NCI-H1417 (cell line): ENCODE results near the gene STARD3.

Experiments
- DNase-seq, 3 experiments: peaks; one replicate each; lab custom pipeline; 2025; lab: John Stamatoyannopoulos, UW

The STARD3 gene

GRCh38 chr17:39604911-39605491 lies 31.9 kb upstream of the STARD3 start:
- DNase-seq: no peak

- DNase-seq: peak in 2 of 3 experiments; percentile 64 to 76
These were observed 31.2 kb upstream of the STARD3 start for GRCh38 chr17:39605492-39606433.

- peak in 2 of 3 experiments; percentile 43 to 58 for DNase-seq
These were observed 30.4 kb upstream of the STARD3 start for GRCh38 chr17:39606434-39607056.

GRCh38 chr17:39607057-39607850 lies 29.7 kb upstream of the STARD3 start:
- DNase-seq: peak in 1 of 3 experiments; percentile 26

- DNase-seq: no peak
These were observed 29.2 kb upstream of the STARD3 start, which contains the start of gene NEUROD2 for GRCh38 chr17:39607851-39608130. Gene NEUROD2, minus strand, starts transcription at chr17:39607920. Its CDS starts 1,321 bp downstream, at chr17:39606599.

GRCh38 chr17:39608142-39608981 lies 28.6 kb upstream of the STARD3 start:
- no peak for DNase-seq

- DNase-seq: no peak
These were observed 27.4 kb upstream of the STARD3 start for GRCh38 chr17:39609416-39610025.

GRCh38 chr17:39611401-39612112 lies 25.4 kb upstream of the STARD3 start:
- no peak for DNase-seq

- peak in 2 of 3 experiments; percentile 74 to 81 for DNase-seq
These were observed 24.6 kb upstream of the STARD3 start for GRCh38 chr17:39612291-39612894.

GRCh38 chr17:39612935-39613464 lies 23.9 kb upstream of the STARD3 start:
- peak in 1 of 3 experiments; percentile 42 for DNase-seq

GRCh38 chr17:39614545-39615157 lies 22.3 kb upstream of the STARD3 start:
- no peak for DNase-seq

GRCh38 chr17:39615434-39615833 lies 21.5 kb upstream of the STARD3 start:
- DNase-seq: peak in 1 of 3 experiments; percentile 16

GRCh38 chr17:39617100-39617445 lies 19.9 kb upstream of the STARD3 start:
- DNase-seq: no peak

- peak; percentile 75 to 89 (median 87) for DNase-seq
These were observed 19.3 kb upstream of the STARD3 start for GRCh38 chr17:39617446-39618245.

- DNase-seq: peak; percentile 62 to 73 (median 63)
These were observed 18.6 kb upstream of the STARD3 start for GRCh38 chr17:39618246-39618913.

- peak in 2 of 3 experiments; percentile 32 to 54 for DNase-seq
These were observed 17.8 kb upstream of the STARD3 start for GRCh38 chr17:39618956-39619785.

- no peak for DNase-seq
These were observed 17.2 kb upstream of the STARD3 start for GRCh38 chr17:39619786-39620101.
